GM11168 (cell line): Measurements from ENCODE around the gene CROCC2.

Experiments used
- in situ Hi-C: fragments of 300-500 bp; cut with MboI; formaldehyde crosslinking; loops from one replicate; pipeline ENCODE4 v1.12.0; 2022; ENCODE audit warnings: low sequenced_read_pairs; ENCODE audit not compliant: unreplicated experiment

Gene CROCC2

DNA sequence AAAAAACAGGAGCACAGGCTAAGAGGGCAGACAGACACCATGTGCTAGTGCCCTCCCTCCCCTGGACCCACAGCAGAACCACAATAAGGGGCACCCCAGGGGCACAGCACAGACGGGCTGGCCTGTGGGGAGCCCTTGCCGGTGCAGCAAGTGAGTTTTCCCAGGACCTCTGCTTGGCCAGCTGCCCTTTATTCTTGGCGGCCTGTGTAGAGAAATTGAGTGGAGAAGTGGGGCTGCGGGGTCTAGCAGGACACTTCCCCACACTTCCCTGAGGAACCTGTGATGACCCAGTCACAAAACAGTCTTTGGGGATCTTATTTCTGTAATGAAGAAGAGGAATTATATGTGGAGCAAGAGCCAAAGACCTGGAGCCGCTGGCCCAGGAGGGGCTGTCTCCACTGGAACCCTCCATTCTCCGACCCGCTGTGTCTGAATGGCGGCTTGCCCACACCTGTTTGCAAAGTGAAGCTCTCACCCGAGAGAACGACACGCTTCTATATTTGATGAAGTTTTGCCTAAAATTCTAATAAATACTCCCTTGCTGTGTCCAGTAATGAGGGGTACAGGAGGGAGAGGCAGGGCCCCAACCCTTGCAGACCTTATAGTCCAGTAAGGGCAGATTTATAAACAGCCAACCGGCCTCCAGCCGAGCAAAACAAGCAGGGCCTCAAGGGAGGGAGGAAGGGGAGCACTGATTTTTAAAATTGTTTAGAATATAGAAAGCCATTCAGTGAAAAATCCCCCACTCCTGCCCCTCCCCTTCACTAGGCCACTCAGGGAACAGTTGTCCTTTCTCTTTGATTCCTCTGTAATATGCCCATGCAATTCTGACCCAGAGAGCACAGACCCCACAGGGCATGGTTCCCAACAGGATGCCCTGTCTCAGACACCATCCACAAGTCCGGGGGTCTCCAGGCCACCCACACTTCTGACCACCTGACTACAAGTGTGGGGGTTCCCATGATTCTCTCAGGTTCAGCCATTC is 47.6 kb downstream of the CROCC2 start:
- in situ Hi-C loops: no loop called here

DNA sequence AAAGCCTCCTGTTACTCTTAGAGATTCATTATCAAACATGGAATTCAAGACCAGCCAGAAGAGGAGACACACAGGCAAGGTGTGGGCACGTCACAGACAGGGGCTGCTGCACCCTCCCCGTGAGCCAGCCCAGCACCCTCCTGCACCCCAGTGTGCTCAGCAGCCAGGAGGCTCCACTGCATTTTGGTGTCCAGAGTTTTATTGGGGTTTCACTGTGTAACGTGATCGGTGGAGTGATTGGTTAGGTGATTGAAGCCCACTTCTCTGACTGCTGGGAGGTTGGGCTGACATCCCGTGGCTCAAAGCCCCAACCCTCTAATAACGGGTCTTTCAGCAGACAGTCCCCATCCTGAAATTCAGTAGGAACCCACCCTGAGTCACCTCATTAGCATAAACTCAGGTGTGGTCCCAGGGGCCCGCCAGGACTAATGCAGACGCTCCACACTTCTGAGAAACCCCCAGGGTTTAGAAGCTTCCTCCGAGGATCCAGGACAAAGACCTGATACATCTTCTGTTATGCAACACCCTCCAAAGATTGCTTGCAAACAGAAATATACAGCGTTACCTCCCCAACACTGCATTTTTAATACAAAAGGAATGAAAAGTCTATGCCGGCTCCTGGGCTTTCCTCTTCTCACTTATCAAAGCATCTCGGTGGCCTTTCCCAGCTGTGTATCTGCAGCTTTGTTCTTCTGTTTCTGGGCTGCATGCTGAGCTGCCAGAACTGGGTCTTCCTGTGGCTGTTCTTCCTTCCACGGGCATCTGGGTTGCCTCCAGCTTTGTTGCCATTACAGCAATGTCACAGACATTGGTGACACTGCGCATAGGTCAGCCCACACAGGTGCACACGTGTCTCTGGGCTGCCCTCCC is 48.5 kb downstream of the CROCC2 start:
- in situ Hi-C loops: no loop called here

DNA sequence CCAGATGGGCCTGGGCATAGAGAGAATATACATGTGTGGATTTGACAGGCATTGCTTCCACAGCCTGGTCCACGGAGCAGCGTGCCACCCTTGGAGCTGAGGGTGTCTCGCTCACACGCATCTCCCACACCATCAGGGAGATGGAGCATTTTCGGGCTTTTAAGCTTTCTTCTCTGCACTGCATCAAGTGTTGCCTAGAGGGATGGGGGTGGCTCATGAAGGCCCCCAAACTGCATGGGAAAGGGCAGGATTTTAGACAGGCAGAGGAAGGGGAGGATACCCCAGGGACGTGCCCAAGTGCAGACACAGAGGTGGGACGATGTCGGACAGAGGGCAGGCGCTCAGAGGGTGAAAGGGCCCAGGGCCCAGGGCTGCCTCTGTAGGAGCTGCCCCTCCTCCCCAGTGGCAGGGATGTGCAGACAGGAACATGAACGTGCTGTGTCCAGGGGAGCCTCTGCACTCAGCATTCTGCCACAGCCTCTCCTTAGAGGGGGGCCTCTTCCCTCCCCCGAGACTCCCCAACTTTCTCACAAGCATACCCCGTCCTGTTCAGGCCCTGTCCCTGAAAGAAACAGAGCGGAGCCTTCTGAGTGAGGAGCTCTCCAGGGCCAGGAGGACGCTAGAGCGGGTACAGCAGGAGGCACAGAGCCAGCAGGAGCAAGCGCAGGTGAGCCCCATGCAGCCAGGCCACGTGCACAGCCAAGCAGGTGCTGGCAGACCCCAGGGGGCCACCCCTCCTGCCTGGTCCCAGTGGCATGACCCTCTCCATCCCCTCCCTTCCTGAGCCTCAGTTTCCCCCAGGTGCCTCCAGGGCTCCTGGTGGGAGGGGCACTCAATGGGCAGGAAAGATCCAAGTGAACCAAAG is 49.4 kb downstream of the CROCC2 start:
- in situ Hi-C loops: no loop called here

DNA sequence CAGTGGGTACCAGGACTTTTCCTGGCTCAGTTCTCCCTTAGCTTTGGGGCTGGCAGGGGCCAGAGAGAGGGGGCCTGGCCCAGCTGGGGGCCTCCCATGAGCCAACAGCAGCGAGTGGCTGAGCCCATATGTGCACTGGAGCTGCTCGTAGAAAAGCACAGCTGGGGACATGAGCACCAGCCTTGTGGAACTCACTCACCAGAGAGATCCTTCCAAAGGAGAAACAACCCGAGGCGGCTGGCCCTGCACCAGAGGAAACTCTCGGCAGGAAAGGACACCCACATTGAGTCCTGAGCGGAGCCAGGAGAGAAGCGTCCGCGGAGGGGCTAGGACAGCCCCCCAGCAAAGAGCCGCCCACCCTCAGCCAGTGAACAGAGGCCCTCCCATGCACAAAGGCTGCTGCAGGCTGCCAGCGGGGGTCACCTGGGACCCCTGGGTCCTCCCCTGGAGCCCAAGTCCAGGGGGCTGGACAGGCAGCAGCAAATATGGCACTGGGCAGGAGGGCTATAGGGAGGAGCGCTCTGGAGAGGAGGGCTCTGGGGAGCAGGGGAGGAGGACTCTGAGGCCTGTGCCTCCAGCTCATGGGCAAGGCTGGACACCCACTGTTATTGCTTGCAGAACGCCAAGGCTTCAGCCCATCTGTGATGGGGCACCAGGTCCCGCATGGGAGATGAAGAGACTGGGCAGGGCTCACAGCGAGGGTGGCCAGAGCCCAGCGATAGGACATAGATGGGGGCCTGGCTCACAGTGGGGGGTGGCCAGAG is 50.2 kb downstream of the CROCC2 start:
- in situ Hi-C loops: no loop called here

DNA sequence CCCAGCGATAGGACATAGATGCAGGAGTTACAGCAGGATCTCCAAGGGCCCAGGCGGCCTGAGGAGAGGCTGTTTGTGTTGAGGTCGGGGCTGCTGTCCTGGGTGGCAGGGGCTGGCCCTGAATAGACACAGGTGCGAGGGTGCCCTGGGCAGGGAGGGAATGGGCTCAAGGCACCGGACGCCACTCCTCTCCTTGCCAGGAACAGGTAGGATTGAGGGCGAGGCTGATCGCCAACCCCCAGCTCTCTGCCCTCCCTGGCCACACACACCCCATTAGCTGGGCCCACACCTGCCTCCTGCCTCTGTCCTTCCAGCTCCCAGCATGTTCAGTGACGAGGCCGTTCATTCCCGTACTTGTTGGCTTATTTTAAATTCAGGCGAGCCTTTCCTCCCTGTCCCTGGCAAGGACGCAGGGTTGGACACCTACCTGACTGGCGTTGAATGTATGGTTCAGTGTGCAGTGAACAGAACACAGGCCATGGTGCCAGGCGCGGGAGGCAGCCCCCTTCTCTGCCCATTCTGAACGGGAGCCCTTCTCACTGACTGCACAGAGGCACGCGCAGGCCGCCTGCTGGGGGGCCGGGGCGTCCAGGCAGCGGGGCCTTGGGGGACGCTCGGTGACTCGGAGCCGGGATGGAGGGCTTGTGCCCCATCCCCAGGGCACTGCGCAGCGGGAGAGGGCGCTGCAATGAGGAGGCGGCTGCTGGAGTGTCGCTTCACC is 51.0 kb downstream of the CROCC2 start:
- in situ Hi-C loops: no loop called here

DNA sequence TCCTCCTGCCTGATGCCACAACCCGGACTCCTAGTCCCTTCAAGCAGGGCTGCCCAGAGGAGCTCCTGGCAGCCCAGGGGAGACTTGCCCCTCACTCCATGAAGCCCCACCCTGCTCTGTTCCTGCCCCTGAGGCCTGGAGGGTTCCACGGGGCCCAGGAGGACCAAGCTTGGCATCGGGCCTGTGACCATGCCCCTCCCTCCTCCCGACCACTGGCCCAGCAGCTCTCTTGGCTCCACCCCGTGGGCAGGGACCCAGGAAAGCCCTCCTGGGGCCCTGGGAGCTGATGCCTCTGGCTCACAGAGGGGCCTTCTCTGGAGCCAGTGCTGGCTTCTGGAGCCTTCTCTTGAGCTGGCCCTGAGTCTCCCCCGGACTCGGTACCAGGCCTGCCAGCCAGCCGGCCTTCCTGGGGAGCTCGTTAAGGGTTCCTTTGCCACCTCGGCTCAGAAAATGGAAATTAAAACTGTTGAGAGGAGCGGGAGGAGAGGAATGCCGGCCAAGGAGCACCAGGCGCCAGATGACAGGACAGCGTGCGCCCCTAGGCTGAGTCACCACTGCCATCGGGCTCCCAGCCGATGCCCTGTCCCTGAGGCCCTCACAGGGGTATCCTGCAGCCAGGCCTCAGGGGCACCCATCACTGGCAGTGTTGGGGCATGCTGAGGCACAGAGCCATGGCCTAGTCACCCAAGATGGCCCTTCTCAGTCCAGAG is 51.7 kb downstream of the CROCC2 start:
- in situ Hi-C loops: no loop called here

DNA sequence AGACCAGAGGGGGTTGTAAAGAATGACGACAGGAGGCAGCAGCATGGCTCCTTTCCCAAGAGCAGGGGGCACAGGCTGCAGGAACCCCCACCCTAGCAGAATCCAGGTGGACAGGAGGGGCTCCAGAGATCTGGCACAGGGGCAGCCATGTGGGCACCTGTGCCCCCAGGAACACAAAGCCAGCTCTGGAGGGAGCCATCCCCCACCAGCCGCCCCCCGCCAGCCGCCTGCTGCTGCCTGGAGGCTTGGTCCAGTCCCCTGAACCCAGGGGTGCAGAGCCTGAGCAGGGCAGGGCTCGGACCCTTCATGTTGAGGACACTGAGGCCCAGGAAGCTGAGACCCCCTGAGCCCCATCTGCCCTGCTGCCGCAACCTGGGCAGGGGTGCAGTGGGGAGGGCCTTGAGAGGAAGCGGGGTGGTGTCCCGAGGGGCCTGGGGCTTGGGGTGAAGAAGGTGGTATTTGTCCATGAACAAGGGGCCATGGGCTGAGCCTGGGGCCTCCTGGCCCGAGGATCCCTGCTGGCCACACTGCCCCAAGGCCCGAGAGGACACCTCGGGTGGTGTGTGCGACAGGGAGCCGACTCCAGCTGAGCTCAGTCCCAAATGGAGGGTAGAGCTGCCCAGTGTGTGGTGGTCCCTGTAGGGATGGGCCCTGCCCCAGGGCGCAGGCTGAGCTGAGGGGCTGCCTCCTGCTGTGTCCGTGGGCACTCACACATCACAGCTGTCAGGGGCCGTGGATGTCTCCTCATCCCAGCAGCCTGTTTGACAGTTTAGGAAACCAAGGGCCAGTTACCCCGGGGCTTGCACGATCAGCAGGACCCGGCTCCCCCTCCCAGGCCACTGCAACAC is 52.5 kb downstream of the CROCC2 start:
- in situ Hi-C loops: no loop called here

DNA sequence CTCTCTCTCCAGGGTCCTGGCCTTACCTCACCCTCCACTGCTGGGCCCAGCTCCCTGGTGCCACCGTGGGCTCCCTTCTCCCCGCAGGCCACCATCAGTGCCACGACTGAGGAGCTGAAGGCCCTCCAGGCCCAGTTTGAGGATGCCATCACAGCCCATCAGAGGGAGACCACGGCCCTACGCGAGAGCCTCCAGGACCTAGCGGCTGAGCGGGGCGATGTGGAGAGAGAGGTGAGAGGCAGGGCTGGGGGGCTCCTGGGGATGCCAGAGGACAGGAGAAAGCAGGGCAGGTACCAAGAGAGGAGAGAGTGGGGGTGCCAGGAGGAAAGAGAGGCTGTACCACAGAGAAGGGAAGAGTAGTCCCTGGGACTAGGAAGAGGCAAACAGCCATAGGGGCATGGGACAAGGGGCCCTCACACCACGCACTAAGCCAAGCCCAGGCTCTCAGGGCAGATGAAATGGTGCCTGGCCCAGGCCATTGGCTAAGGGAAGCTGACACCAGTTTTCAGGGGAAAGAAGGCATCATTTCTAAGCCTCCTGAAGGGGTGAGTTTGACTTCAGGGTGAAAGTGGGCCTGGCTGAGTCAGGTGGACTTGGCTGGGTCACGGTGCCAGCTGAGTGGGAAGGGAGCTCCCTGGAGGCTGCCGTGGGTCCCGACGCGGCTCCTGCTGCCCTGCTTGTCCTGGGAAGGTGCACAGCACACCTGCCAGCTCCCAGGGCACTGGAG is 53.2 kb downstream of the CROCC2 start:
- in situ Hi-C loops: no loop called here

DNA sequence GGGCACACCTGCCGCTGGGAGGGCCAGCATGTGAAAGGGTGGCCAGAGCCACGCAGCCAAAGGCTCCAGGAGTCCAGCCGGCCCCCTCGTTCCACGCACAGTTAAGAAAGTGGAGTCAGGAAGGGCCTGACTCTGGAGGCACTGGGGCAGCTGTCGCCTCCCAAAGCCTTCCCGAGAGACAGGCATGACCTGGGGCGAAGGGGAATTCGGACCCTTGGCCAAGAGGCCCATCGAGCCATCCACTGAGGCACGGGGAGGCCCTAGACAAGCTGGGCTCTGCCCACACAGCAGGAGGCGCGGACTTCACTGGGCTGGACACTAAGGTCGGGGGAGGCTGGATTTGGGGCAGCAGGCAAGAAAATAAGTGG is 53.8 kb downstream of the CROCC2 start:
- in situ Hi-C loops: no loop called here

DNA sequence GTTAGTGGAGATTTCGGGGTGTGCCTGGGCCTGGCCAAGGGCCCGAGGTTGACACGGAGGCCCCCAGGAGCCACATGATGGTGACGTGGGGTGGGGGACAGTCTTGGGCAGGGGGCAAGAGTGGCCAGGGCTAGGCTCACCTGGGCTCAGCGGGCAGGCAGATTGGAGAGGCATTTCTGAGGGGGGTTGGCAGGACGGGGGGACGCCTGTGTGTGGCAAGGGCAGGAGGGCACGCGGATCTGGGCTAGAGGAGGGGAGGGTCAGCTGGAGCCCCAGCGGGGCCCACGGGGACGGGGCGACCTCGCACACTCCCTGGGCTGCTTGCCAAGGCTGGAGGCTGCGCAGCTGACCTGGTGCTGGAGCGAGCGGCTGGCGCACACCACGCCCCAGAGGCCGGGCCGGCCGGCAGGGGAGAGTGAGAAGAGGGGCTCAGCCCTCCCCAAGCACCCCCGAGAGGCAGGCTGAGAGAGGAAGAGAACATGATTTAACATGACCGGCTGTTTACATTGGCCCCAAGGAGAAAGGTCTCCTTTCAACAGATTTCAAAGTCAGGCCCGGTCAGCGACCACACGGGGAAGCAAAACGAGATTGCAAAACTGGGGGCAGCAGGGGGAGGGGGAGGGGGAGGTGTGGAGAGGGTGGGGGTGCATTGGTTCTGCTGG is 54.3 kb downstream of the CROCC2 start:
- in situ Hi-C loops: no loop called here

DNA sequence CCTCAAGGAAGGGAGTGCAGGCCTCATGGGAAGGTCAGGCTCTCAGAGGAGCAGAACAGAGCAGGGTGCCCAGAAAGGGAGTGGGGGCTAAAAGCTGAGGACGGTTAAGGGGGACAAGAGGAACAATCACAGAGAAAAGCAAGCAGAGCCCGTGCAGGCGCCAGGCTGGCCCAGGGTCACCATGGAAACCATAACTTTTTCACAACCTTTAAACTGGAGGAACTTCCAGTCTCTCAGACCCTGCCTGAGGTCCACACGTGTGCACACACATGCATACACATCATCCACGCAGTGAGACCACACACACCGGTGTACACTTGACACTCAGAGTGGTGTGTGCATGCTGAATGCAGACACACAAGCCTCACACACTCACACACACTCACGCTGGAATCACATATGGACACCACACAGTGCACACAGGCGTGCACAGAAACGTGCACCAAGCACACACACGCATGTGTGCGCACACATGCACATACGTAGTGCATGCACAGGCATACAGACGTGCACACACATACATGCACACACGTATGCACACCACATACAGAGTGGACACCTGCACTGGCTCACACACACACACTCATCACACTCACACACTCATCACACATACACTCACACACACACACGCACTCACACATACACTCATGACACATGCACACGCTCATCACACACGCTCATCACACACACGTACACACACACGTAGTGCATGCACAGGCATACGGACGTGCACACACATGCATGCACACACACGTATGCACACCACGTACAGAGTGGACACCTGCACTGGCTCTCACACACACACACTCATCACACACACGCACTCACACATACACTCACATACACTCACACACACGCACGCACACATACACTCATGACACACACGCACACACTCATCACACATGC is 55.1 kb downstream of the CROCC2 start:
- in situ Hi-C loops: no loop called here

DNA sequence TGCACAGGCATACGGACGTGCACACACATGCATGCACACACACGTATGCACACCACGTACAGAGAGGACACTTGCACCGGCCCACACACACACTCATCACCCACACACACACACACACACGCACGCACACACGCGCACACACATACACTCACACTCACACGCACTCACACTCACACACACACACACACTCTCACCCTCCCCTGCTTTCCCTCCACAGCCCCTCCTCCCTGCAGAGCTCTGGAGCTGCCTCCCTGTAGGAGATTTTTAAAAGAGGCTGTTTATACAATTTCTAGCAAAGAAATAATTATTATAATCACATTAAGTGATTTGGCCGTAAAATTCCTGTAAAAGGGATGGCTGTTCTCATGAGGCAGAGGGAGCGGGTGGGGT is 55.8 kb downstream of the CROCC2 start:
- in situ Hi-C loops: no loop called here

DNA sequence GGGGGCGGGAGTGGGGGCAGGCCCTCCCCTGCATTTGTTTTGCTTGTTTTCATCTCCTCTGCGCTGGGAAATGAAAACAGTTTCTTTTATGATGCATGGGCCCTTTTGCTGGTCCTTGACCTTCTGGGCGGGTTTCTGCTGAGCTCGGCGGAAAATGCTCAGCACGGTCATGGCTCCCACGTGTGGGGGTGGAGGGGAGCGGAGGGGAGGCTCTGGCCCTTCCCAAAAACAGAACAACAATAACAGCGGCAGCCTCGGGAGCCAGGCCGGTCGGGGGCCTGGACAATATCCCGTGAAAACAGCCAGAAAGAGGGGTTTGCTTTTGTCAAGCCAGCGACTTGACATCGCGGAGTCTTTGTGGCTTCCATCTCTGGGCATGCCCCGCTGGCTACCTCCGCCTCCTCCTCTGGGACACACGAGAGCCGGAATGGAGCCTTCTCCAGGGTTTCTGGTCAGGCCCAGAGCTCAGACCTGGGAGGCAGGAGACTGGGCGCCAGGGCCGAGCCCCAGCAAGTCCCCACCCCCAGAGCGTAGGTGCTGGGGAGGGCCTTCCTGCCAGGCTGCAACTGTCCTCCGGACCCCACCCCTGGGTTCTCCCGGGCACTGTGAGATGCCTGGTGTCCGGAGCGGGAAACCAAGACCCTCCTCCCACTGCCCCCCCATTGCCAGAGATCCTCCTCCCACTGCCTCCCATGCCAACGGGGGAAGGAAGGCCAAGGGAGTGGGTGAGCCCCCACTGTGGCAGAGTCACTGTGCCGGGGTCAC is 56.3 kb downstream of the CROCC2 start:
- in situ Hi-C loops: no loop called here

DNA sequence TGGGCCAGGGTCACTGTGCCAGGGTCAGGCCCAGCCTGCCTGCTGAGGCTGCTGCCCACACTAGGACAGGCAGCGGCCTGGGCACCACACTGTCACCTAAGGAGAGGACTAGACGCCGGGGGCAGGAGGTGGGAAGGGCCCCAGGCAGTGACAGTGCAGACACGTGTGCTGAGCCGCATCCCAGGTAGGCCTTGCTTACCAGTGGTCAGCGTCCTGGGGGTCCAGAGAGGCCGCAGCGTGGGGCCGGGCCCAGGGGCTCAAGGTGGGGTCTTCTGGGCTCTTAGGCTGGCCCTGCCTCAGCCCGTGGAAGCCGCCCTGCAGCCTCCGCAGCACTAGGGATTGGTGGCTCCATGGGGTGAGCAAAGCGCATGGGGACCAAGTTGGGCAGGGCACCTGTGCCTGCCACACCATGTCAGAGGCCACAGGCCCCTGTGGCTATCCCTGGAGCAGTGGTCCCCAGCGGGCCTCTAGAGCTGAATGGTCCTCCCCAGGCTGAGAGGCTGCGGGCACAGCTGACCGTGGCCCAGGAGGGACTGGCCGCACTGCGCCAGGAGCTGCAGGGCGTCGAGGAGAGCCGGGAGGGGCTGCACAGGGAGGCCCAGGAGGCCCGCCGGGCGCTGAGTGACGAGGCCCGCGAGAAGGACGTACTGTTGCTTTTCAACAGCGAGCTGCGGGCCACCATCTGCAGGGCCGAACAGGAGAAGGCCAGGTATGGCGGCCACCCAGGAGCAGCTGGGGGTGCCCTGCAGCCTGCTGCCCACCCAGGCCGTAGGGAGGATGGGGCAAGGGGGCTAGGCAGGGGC is 57.1 kb downstream of the CROCC2 start:
- in situ Hi-C loops: no loop called here
